ENCODE results near the gene GIN1. TPM values are rescaled to one million over a fixed set of nuclear protein-coding genes. Genes with fewer than 3 reads are reported as not detected.

GIN1 gene
- total RNA-seq, 1 experiment from 2014 or later, result 5.7 TPM

DNA sequence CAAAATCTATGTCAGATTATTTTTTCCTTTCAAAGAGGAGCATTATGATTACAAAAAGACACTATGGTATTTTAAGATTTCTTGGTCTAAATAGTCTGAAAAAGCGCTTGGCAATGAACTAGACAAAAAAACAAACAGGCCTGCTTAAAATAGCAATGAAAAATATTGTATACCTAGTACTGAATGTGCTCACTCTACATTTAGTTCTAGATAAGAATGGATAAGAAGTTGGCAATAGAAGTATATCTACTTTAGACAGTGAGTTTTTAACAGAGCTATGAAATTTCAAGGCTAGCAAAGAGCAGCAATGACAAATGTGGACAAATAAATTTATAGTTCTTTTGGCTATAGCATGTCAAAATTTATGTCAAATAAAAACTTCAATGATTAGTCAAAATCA, 26.2 kb downstream of the GIN1 start (continued):
- TF ChIP-seq ZNF121 (CRISPR knock-in tag; IDR thresholded peaks at IDR 0.05), result no peak
- no peak for TF ChIP-seq ZNF138 (CRISPR knock-in tag; conservative IDR thresholded peaks at IDR 0.05)
- no peak for TF ChIP-seq NFYB (CRISPR knock-in tag; conservative IDR thresholded peaks at IDR 0.05; ENCODE audit: low read depth)
- TF ChIP-seq, protein P1, sequence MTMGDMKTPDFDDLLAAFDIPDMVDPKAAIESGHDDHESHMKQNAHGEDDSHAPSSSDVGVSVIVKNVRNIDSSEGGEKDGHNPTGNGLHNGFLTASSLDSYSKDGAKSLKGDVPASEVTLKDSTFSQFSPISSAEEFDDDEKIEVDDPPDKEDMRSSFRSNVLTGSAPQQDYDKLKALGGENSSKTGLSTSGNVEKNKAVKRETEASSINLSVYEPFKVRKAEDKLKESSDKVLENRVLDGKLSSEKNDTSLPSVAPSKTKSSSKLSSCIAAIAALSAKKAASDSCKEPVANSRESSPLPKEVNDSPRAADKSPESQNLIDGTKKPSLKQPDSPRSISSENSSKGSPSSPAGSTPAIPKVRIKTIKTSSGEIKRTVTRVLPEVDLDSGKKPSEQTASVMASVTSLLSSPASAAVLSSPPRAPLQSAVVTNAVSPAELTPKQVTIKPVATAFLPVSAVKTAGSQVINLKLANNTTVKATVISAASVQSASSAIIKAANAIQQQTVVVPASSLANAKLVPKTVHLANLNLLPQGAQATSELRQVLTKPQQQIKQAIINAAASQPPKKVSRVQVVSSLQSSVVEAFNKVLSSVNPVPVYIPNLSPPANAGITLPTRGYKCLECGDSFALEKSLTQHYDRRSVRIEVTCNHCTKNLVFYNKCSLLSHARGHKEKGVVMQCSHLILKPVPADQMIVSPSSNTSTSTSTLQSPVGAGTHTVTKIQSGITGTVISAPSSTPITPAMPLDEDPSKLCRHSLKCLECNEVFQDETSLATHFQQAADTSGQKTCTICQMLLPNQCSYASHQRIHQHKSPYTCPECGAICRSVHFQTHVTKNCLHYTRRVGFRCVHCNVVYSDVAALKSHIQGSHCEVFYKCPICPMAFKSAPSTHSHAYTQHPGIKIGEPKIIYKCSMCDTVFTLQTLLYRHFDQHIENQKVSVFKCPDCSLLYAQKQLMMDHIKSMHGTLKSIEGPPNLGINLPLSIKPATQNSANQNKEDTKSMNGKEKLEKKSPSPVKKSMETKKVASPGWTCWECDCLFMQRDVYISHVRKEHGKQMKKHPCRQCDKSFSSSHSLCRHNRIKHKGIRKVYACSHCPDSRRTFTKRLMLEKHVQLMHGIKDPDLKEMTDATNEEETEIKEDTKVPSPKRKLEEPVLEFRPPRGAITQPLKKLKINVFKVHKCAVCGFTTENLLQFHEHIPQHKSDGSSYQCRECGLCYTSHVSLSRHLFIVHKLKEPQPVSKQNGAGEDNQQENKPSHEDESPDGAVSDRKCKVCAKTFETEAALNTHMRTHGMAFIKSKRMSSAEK (CRISPR knock-in tag; IDR thresholded peaks at IDR 0.05; ENCODE audit: borderline replicate concordance), result no peak

DNA sequence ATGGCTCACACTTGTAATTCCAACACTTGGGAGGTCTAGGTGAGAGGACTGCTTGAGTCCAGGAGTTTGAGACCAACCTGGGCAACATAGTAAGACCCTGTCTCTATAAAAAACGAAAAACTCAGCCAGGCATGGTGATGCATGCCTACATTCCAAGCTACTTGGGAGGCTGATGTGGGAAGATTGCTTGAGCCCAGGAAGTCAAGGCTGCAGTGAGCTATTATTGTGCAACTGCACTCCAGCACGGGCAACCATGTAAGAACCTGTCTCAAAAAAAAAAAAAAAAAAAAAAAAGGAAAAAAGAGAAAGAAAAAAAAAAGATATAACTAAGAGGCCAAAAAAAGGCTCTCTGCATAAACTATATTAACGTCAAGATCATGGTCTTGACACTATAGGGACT, 27.3 kb downstream of the GIN1 start:
- TF ChIP-seq, protein P2, sequence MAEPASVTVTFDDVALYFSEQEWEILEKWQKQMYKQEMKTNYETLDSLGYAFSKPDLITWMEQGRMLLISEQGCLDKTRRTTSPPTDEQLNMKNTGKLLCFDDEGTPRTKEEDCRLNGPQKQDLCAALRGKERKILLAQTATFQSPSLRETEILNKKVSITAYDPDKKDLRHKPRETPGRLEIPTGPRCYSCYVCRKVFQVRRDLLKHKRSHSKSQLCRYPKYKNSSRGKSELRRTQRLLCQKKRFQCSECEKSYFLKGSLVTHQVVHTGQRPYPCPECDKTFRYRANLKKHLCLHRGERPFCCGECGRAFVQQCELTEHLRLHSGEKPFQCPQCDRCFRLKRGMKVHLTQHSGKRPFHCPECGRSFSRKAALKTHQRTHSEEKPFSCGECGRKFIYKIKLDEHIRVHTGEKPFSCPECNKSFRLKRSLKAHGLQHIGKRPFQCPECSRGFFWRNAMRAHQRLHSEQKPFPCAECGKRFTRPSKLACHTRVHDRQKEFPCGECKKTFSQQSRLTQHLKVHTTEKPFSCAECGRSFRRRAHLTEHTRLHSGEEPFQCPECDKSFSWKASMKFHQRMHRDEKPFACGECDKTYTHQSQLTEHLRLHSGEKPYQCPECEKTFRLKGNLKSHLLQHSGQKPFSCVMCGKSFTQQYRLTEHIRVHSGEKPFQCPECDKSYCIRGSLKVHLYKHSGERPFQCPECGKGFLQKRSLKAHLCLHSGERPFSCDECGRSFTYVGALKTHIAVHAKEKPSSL (CRISPR knock-in tag; conservative IDR thresholded peaks at IDR 0.05), result no peak
- TF ChIP-seq ZBTB43 (CRISPR knock-in tag; IDR thresholded peaks at IDR 0.05) (no peak), OVOL2 (CRISPR knock-in tag; IDR thresholded peaks at IDR 0.05; ENCODE audit: borderline replicate concordance) (no peak), E2F4 (CRISPR knock-in tag; IDR thresholded peaks at IDR 0.05; ENCODE audit: borderline replicate concordance, low read depth) (no peak), NFYB (CRISPR knock-in tag; conservative IDR thresholded peaks at IDR 0.05; ENCODE audit: low read depth) (no peak), SMAD4 (CRISPR knock-in tag; IDR thresholded peaks at IDR 0.05) (no peak), NR3C1 (CRISPR knock-in tag; conservative IDR thresholded peaks at IDR 0.05; ENCODE audit: low read depth) (no peak), NR1H2 (CRISPR knock-in tag; IDR thresholded peaks at IDR 0.05) (no peak), IRF1 (CRISPR knock-in tag; IDR thresholded peaks at IDR 0.05) (no peak), CREM (CRISPR knock-in tag; IDR thresholded peaks at IDR 0.05) (no peak), SMAD3 (CRISPR knock-in tag; IDR thresholded peaks at IDR 0.05; ENCODE audit: borderline replicate concordance) (no peak)
- H3K36me3 Mint-ChIP-seq, result peaks cover 3% of the 10 kb centered on the region
- H3K9me3 Mint-ChIP-seq, result no peaks in the 10 kb centered on the region
- ChIA-PET POLR2A (no interaction called here), CTCF (no interaction called here)
- no peaks in the 10 kb centered on the region for H3K27me3 Mint-ChIP-seq (ENCODE audit: low read depth)
- H3K4me3 Mint-ChIP-seq, result no peak overlapping the region
- DNase-seq (ENCODE audit: low spot score) (no peak), ATAC-seq (no peak)
- H3K4me1 Mint-ChIP-seq, result no peaks in the 10 kb centered on the region
- no peak overlapping the region for H3K27ac Mint-ChIP-seq

GRCh38 chr5:103090791-103091190, 29.1 kb downstream of the GIN1 start:
- no peak overlapping the region for H3K4me3 Mint-ChIP-seq
- H3K36me3 Mint-ChIP-seq, result peaks cover 10% of the 10 kb centered on the region
- ATAC-seq, result no peak
- no peaks in the 10 kb centered on the region for H3K4me1 Mint-ChIP-seq
- CTCF ChIA-PET, result no interaction called here
- no peak for DNase-seq (ENCODE audit: low spot score)
- no peaks in the 10 kb centered on the region for H3K9me3 Mint-ChIP-seq
- no peaks in the 10 kb centered on the region for H3K27me3 Mint-ChIP-seq (ENCODE audit: low read depth)
- H3K27ac Mint-ChIP-seq, result no peak overlapping the region
- no peak for TF ChIP-seq CBFB (CRISPR knock-in tag; IDR thresholded peaks at IDR 0.05; ENCODE audit: low read depth)
- no peak for TF ChIP-seq GABPB1 (CRISPR knock-in tag; IDR thresholded peaks at IDR 0.05)
- TF ChIP-seq, protein P3, sequence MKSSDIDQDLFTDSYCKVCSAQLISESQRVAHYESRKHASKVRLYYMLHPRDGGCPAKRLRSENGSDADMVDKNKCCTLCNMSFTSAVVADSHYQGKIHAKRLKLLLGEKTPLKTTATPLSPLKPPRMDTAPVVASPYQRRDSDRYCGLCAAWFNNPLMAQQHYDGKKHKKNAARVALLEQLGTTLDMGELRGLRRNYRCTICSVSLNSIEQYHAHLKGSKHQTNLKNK (CRISPR knock-in tag; IDR thresholded peaks at IDR 0.05), result no peak
- TF ChIP-seq ZNF232 (CRISPR knock-in tag; IDR thresholded peaks at IDR 0.05), result no peak
- POLR2A ChIA-PET, result no interaction called here
